GM12892 (cell line): ENCODE measurements around the gene IRF1.

Experiments
- DNase-seq: peaks from one replicate; pipeline ENCODE4 v3.0.0; 2011; ENCODE audit not compliant: insufficient read length
- FAIRE-seq: peaks from 2 replicates; lab custom pipeline; 2011; peaks lifted over from hg19 to GRCh38; lab: Jason Lieb, UNC
- POLR2A ChIP-seq: IDR thresholded peaks from 2 replicates; pipeline ENCODE4 v1.6.1; 2011; ENCODE audit warnings: low read depth, low read length, control low read depth
- POLR2AphosphoS5 ChIP-seq: IDR thresholded peaks from 2 replicates; pipeline ENCODE4 v1.6.1; 2011; ENCODE audit warnings: low read depth, low read length, control low read depth
- TAF1 ChIP-seq: IDR thresholded peaks from 2 replicates; pipeline ENCODE4 v1.6.1; 2011; ENCODE audit warnings: low read depth, mild to moderate bottlenecking, control low read depth, low read length, borderline replicate concordance

IRF1 gene

GRCh38 chr5:132481596-132482211 lies 8.9 kb downstream of the IRF1 start:
- FAIRE-seq (no peak), DNase-seq (no peak)
- TF ChIP-seq POLR2A (peak; percentile 56; the same call in 1 of the 2 replicates), POLR2AphosphoS5 (peak; percentile 38; the same call in 1 of the 2 replicates), TAF1 (no peak)

- TF ChIP-seq POLR2AphosphoS5 (peak; percentile 65), TAF1 (no peak), POLR2A (peak; percentile 51)
- no peak for DNase-seq
- no peak for FAIRE-seq
Observed at GRCh38 chr5:132480893-132481595, 9.5 kb downstream of the IRF1 start.

GRCh38 chr5:132480546-132480892 lies 10.1 kb downstream of the IRF1 start:
- FAIRE-seq (no peak), DNase-seq (no peak)
- no peak for TF ChIP-seq POLR2A

GRCh38 chr5:132480042-132480441 lies 10.5 kb downstream of the IRF1 start:
- FAIRE-seq = no peak

GRCh38 chr5:132479111-132479951 lies 11.2 kb downstream of the IRF1 start:
- TF ChIP-seq POLR2AphosphoS5 (peak; percentile 36; the same call in 1 of the 2 replicates), TAF1 (no peak), POLR2A (peak; percentile 42; the same call in 1 of the 2 replicates)
- no peak for DNase-seq
- no peak for FAIRE-seq

More at GRCh38 chr5:132480042-132480441, 10.5 kb downstream of the IRF1 start:
- DNase-seq = no peak
- no peak for TF ChIP-seq POLR2AphosphoS5
- TF ChIP-seq TAF1 = no peak

- FAIRE-seq (no peak), DNase-seq (no peak)
- TF ChIP-seq POLR2AphosphoS5 (peak; percentile 2; the same call in 1 of the 2 replicates), POLR2A (no peak)
Observed at GRCh38 chr5:132478366-132478871, 12.2 kb downstream of the IRF1 start.

- DNase-seq (no peak), FAIRE-seq (no peak)
- TF ChIP-seq TAF1 = no peak
- TF ChIP-seq POLR2A = peak; percentile 47
- TF ChIP-seq POLR2AphosphoS5 = peak; percentile 39; the same call in 1 of the 2 replicates
Observed at GRCh38 chr5:132477784-132478365, 12.7 kb downstream of the IRF1 start.

- no peak for DNase-seq
- TF ChIP-seq TAF1 = no peak
- TF ChIP-seq POLR2AphosphoS5 = no peak
- TF ChIP-seq POLR2A = no peak
- no peak for FAIRE-seq
Observed at GRCh38 chr5:132476876-132477781, 13.4 kb downstream of the IRF1 start.

- no peak for TF ChIP-seq POLR2A
- TF ChIP-seq POLR2AphosphoS5 = no peak
- TF ChIP-seq TAF1 = no peak
- FAIRE-seq = no peak
- DNase-seq = no peak
Observed at GRCh38 chr5:132475987-132476875, 14.3 kb downstream of the IRF1 start.

- TF ChIP-seq POLR2AphosphoS5 (no peak), TAF1 (no peak), POLR2A (no peak)
- FAIRE-seq (no peak), DNase-seq (no peak)
Observed at GRCh38 chr5:132475497-132475882, 15.1 kb downstream of the IRF1 start.
